ENCODE measurements around the gene ROCK1. TPM values are rescaled to one million over a fixed set of nuclear protein-coding genes. Genes with fewer than 3 reads are reported as not detected.

ROCK1 gene
- total RNA-seq, 1 donor: 42.7 TPM

GRCh38 chr18:21051620-21052019 is 60.0 kb downstream of the ROCK1 start:
- Histone ChIP-seq H4K20me1 (ENCODE audit: insufficient read depth, low read length) (peaks cover 35% of the 10 kb centered on the region), H3K79me2 (ENCODE audit: insufficient read depth, low read length) (peaks cover 84% of the 10 kb centered on the region), H3K4me2 (ENCODE audit: insufficient read depth, low read length) (no peak overlapping the region), H3K36me3 (ENCODE audit: insufficient read depth, low read length) (no peaks in the 10 kb centered on the region), H3K27ac (ENCODE audit: low read depth, low read length) (peak overlapping the region; percentile 47), H3K27me3 (ENCODE audit: insufficient read depth, low read length) (no peaks in the 10 kb centered on the region), H3K4me3 (ENCODE audit: insufficient read depth, low read length) (no peak overlapping the region), H3K4me1 (ENCODE audit: insufficient read depth, low read length) (peaks cover 26% of the 10 kb centered on the region), H2AFZ (ENCODE audit: low read length) (no peak overlapping the region), H3K9me3 (ENCODE audit: low read depth, low read length) (no peaks in the 10 kb centered on the region)
- no peak for DNase-seq (ENCODE audit: insufficient read length, low spot score, missing footprints)
- TF ChIP-seq CTCF (IDR thresholded peaks at IDR 0.05; ENCODE audit: extremely low read depth, low read depth, low read length): no peak

DNA sequence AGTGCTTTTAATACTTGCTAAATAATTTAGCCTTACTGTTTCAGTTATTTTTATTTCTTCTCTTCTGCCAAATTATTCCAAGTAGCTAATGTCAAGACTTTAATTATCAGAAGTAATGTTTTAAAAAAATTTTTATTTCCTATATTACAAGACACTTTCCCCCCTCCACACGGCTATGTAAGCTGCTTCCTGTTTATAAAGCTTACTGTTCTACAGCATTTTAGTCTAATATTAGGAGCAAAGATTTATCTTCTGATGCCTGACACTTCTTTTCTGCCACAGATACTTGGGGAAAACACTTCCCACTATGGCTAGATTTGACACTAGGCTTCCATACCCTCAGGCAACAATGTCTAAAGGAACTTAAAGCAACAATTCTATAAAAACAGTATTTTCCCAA is 62.3 kb downstream of the ROCK1 start:
- H3K4me3 ChIP-seq (ENCODE audit: insufficient read depth, low read length): no peak overlapping the region
- no peak for TF ChIP-seq CTCF (IDR thresholded peaks at IDR 0.05; ENCODE audit: extremely low read depth, low read depth, low read length)
- no peaks in the 10 kb centered on the region for H3K9me3 ChIP-seq (ENCODE audit: low read depth, low read length)
- peaks cover 72% of the 10 kb centered on the region for H3K79me2 ChIP-seq (ENCODE audit: insufficient read depth, low read length)
- H2AFZ ChIP-seq (ENCODE audit: low read length): no peak overlapping the region
- H3K4me2 ChIP-seq (ENCODE audit: insufficient read depth, low read length): no peak overlapping the region
- no peaks in the 10 kb centered on the region for H3K27me3 ChIP-seq (ENCODE audit: insufficient read depth, low read length)
- H3K36me3 ChIP-seq (ENCODE audit: insufficient read depth, low read length): peaks cover 8% of the 10 kb centered on the region
- no peak for DNase-seq (ENCODE audit: insufficient read length, low spot score, missing footprints)
- H4K20me1 ChIP-seq (ENCODE audit: insufficient read depth, low read length): peaks cover 27% of the 10 kb centered on the region
- peaks cover 26% of the 10 kb centered on the region for H3K4me1 ChIP-seq (ENCODE audit: insufficient read depth, low read length)
- H3K27ac ChIP-seq (ENCODE audit: low read depth, low read length): peak overlapping the region; percentile 43

DNA sequence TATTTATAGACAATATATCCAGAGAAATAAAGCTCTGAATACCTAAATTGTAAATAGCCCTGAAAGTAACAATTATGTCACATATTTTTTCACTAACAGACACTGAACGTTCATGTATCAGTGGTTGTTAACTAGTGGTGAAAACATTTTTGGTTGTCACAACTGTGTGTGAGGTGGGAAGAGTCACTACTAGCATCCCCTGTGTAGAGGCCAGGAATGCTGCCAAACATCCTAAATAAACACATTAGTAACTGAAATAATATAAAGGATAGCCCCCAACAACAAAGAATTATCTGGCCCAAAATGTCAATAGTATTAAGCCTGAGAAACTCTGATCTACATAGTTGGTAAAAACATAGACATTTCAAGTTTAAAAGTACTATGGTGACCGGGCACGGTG is 64.5 kb downstream of the ROCK1 start:
- DNase-seq (ENCODE audit: insufficient read length, low spot score, missing footprints): peak; percentile 29
- no peak overlapping the region for H2AFZ ChIP-seq (ENCODE audit: low read length)
- TF ChIP-seq CTCF (IDR thresholded peaks at IDR 0.05; ENCODE audit: extremely low read depth, low read depth, low read length): no peak

DNA sequence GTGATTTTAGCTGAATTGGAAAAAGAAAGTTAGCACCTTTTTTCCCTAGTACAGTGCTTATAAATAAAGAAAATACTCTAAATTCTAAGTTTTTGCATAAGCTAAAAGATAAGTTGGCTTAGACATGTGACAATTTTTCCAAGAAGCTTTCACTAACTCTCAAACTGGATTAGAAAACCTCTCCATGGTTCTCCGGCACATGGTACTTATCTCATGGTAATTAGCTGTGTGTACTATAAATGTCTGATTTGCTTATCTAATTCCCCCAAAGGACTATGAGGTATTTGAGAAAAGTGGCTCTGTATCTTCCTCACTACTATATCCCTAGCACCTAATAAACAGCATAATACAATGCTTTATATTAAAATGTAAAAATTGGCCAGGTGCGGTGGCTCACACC is 71.1 kb downstream of the ROCK1 start:
- Histone ChIP-seq H3K4me1 (ENCODE audit: insufficient read depth, low read length) (no peaks in the 10 kb centered on the region), H3K79me2 (ENCODE audit: insufficient read depth, low read length) (peaks cover 16% of the 10 kb centered on the region), H2AFZ (ENCODE audit: low read length) (no peak overlapping the region), H3K36me3 (ENCODE audit: insufficient read depth, low read length) (peaks cover 8% of the 10 kb centered on the region), H4K20me1 (ENCODE audit: insufficient read depth, low read length) (no peaks in the 10 kb centered on the region), H3K4me3 (ENCODE audit: insufficient read depth, low read length) (no peak overlapping the region), H3K4me2 (ENCODE audit: insufficient read depth, low read length) (no peak overlapping the region), H3K27ac (ENCODE audit: low read depth, low read length) (no peak overlapping the region), H3K9me3 (ENCODE audit: low read depth, low read length) (no peaks in the 10 kb centered on the region), H3K27me3 (ENCODE audit: insufficient read depth, low read length) (no peaks in the 10 kb centered on the region)
- no peak for TF ChIP-seq CTCF (IDR thresholded peaks at IDR 0.05; ENCODE audit: extremely low read depth, low read depth, low read length)
- no peak for DNase-seq (ENCODE audit: insufficient read length, low spot score, missing footprints)

More for the DNA sequence above, 64.5 kb downstream of the ROCK1 start:
- Histone ChIP-seq H3K9me3 (ENCODE audit: low read depth, low read length) (no peaks in the 10 kb centered on the region), H3K79me2 (ENCODE audit: insufficient read depth, low read length) (peaks cover 64% of the 10 kb centered on the region), H3K27ac (ENCODE audit: low read depth, low read length) (peak overlapping the region; percentile 37), H3K4me2 (ENCODE audit: insufficient read depth, low read length) (no peak overlapping the region), H3K36me3 (ENCODE audit: insufficient read depth, low read length) (peaks cover 8% of the 10 kb centered on the region), H3K4me1 (ENCODE audit: insufficient read depth, low read length) (peaks cover 8% of the 10 kb centered on the region), H3K27me3 (ENCODE audit: insufficient read depth, low read length) (no peaks in the 10 kb centered on the region), H4K20me1 (ENCODE audit: insufficient read depth, low read length) (peaks cover 17% of the 10 kb centered on the region), H3K4me3 (ENCODE audit: insufficient read depth, low read length) (no peak overlapping the region)
